Osteocyte (in vitro differentiated cells): ENCODE results near the gene FAM83B. TPM values are rescaled to one million over a fixed set of nuclear protein-coding genes. Genes with fewer than 3 reads are reported as not detected.
"Not testable (repeated sequence)": the region's sequence is repeated elsewhere in the genome, so short reads cannot be mapped to it uniquely, and the experiment has no call there.

Source experiments
- DNase-seq: peaks from one replicate; pipeline ENCODE4 v3.0.0; 2021; ENCODE audit warnings: mixed read lengths; ENCODE audit not compliant: unreplicated experiment; ENCODE audit errors: extremely low spot score
- H3K27ac Mint-ChIP-seq: one replicate; pipeline ENCODE4 v1.8.0; 2021; ENCODE audit warnings: mild to moderate bottlenecking, mixed read lengths; ENCODE audit not compliant: unreplicated experiment
- H3K27me3 Mint-ChIP-seq: one replicate; pipeline ENCODE4 v1.8.0; 2021; ENCODE audit warnings: mixed read lengths; ENCODE audit not compliant: unreplicated experiment
- H3K36me3 Mint-ChIP-seq: one replicate; pipeline ENCODE4 v1.8.0; 2021; ENCODE audit warnings: mixed read lengths; ENCODE audit not compliant: unreplicated experiment
- H3K4me1 Mint-ChIP-seq: one replicate; pipeline ENCODE4 v1.8.0; 2021; ENCODE audit warnings: mixed read lengths; ENCODE audit not compliant: unreplicated experiment
- H3K4me3 Mint-ChIP-seq: one replicate; pipeline ENCODE4 v1.8.0; 2021; ENCODE audit warnings: mild to moderate bottlenecking, moderate library complexity, mixed read lengths; ENCODE audit not compliant: unreplicated experiment
- H3K9me3 Mint-ChIP-seq: one replicate; pipeline ENCODE4 v1.8.0; 2021; ENCODE audit warnings: mixed read lengths; ENCODE audit not compliant: unreplicated experiment
- long read RNA-seq: library from polyadenylated mRNA; unstranded; transcript quantifications from one replicate; pipeline ENCODE4 v2.0.0, GENCODE V29; 2021
- total RNA-seq: library from RNA; stranded (reverse); gene quantifications from 2 replicates; pipeline ENCODE4 v1.2.1, GENCODE V29; 2021
- TF ChIP-seq, protein P1 (sequence below): fragments of 200-600 bp; sonication (generic); IDR thresholded peaks from 2 replicates; pipeline ENCODE4 v1.5.0; 2021; ENCODE audit warnings: antibody characterized with exemption, mild to moderate bottlenecking, moderate library complexity

FAM83B gene, protein sequence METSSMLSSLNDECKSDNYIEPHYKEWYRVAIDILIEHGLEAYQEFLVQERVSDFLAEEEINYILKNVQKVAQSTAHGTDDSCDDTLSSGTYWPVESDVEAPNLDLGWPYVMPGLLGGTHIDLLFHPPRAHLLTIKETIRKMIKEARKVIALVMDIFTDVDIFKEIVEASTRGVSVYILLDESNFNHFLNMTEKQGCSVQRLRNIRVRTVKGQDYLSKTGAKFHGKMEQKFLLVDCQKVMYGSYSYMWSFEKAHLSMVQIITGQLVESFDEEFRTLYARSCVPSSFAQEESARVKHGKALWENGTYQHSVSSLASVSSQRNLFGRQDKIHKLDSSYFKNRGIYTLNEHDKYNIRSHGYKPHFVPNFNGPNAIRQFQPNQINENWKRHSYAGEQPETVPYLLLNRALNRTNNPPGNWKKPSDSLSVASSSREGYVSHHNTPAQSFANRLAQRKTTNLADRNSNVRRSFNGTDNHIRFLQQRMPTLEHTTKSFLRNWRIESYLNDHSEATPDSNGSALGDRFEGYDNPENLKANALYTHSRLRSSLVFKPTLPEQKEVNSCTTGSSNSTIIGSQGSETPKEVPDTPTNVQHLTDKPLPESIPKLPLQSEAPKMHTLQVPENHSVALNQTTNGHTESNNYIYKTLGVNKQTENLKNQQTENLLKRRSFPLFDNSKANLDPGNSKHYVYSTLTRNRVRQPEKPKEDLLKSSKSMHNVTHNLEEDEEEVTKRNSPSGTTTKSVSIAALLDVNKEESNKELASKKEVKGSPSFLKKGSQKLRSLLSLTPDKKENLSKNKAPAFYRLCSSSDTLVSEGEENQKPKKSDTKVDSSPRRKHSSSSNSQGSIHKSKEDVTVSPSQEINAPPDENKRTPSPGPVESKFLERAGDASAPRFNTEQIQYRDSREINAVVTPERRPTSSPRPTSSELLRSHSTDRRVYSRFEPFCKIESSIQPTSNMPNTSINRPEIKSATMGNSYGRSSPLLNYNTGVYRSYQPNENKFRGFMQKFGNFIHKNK
- 0.26 and 0.64 TPM in 2 replicates for total RNA-seq
- long read RNA-seq = 0 reads

DNA sequence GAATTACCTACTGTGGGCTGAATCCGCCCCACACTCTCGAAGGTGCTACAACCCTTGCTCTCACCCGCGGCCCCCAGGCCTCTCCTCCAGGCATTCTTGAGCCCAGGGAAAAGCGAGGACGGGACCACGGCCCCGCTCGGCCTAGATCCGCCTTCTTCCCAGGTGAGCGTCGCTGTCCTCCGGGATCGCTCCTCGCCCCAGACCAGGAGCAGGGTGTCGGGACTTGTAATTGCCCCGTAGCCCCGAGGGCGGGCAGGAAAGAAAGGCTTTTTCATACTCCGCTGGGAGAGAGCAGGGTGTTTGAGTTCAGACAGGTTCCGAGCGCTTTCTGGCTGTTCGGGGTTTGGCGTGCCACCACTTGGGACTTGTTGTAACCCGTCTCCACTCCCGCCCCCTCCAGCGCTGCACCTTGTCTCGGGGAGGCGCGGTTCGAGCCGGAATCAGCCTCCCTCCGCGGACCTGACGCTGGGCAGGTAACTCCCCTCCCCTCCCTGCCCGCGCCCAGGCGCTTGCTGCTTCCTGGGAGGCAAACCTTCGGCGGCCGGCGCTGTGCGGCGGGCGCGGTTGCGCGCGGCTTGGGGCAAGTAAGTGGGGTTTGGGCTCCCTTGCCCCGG is at the start of gene FAM83B:
FAM83B (plus strand) TSS at position 529 of the 614 bp plus-strand sequence. CDS start 23,476 bp downstream, outside the sequence.
- no peak for DNase-seq
- Mint-ChIP-seq H3K27ac (no peak within 1 kb of the TSS), H3K9me3 (no peaks in the 10 kb centered on the region), H3K4me3 (peak within 1 kb of the TSS; percentile 83), H3K27me3 (peaks cover 37% of the 10 kb centered on the region), H3K4me1 (peaks cover 16% of the 10 kb centered on the region), H3K36me3 (peaks cover 2% of the 10 kb centered on the region)
- TF ChIP-seq, protein P1, sequence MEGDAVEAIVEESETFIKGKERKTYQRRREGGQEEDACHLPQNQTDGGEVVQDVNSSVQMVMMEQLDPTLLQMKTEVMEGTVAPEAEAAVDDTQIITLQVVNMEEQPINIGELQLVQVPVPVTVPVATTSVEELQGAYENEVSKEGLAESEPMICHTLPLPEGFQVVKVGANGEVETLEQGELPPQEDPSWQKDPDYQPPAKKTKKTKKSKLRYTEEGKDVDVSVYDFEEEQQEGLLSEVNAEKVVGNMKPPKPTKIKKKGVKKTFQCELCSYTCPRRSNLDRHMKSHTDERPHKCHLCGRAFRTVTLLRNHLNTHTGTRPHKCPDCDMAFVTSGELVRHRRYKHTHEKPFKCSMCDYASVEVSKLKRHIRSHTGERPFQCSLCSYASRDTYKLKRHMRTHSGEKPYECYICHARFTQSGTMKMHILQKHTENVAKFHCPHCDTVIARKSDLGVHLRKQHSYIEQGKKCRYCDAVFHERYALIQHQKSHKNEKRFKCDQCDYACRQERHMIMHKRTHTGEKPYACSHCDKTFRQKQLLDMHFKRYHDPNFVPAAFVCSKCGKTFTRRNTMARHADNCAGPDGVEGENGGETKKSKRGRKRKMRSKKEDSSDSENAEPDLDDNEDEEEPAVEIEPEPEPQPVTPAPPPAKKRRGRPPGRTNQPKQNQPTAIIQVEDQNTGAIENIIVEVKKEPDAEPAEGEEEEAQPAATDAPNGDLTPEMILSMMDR = no peak

DNA sequence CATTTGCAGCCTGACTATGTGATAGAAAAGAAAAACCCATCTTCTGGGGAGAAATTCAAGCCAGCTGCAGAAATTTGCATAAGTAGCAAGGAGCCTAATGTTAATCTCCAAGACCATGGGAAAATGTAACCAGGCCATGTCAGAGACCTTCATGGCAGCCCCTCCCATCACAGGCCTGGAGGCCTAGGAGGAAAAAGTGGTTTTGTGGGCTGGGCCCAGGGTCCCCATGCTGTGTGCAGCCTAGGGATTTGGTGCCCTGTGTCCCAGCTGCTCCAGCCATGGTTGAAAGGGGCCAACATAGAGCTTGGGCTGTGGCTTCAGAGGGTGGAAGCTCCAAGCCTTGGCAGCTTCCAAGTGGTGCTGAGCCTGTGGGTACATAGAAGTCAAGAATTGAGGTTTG is 49.7 kb upstream of the FAM83B start:
- H3K9me3 Mint-ChIP-seq = peaks cover 13% of the 10 kb centered on the region
- DNase-seq, H3K27ac Mint-ChIP-seq, H3K4me3 Mint-ChIP-seq, H3K4me1 Mint-ChIP-seq, H3K27me3 Mint-ChIP-seq, H3K36me3 Mint-ChIP-seq: not testable (repeated sequence)

DNA sequence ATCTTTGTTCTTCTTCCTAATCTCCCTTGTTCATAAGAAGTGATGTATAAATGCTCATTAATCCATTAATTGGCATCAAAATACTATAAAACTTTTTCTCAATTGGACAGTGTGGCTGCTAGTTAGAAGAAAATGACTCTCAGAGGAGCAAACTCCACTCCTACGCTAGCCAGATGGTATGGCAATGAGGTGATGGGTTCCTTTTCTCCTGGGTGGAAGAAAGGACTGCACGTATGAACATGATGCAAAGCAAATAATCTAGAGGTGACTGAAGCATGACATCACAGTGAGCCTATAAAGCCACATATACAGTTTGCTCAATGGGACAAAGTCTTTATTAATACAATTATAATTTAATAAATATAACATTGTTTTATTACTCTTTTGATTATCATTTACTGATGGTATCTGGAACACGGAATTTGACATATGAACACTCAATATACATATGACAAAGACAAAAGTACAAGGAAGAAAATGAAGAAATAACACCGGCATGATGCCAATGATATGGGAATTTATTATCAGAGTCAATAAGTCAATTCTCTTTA is 46.4 kb upstream of the FAM83B start:
- Mint-ChIP-seq H3K4me1 (peaks cover 23% of the 10 kb centered on the region), H3K9me3 (peaks cover 13% of the 10 kb centered on the region), H3K27ac (no peak overlapping the region), H3K27me3 (no peaks in the 10 kb centered on the region), H3K36me3 (no peaks in the 10 kb centered on the region), H3K4me3 (no peak overlapping the region)
- DNase-seq = no peak
- TF ChIP-seq, protein P1 = no peak

DNA sequence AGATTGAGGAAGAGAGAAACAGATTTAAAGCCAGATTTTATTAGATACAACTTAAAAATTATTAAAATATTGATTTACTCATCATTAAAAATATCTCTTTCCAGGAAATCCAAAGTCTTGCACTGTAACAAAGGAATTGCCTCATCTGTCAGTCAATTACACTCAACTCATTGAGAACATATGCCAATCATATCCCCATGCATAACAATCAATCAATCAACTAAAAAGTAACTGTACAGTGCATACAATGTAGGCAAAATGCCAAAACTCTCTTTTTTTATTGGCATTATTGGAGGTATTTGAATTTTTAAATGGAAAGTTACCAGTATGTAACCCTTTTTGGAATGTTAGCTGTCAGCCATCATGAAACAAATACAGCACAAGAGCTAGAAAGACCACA is 45.3 kb upstream of the FAM83B start:
- no peak overlapping the region for H3K27ac Mint-ChIP-seq
- no peak overlapping the region for H3K4me3 Mint-ChIP-seq
- TF ChIP-seq, protein P1 = no peak
- DNase-seq = no peak
- H3K4me1 Mint-ChIP-seq = peaks cover 33% of the 10 kb centered on the region
- H3K9me3 Mint-ChIP-seq = peaks cover 5% of the 10 kb centered on the region
- no peaks in the 10 kb centered on the region for H3K27me3 Mint-ChIP-seq
- no peaks in the 10 kb centered on the region for H3K36me3 Mint-ChIP-seq

DNA sequence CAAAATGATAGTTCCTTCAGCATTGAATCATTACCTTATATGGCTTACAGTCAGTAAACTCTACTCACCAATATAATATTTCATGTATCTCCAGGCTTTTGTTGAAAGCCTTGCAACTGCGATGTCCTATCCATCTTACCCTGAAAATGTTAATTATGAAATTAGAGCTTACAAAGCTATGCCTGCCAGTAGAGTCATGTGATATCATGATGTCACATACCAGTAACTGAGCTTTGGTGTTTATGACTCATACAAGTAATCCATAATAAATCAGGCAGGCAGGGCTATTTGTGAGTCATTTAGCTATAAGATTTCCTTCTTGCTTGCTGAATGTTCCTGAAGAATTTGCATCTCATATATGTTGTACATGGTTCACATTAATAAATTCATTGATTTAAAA is 44.9 kb upstream of the FAM83B start:
- Mint-ChIP-seq H3K36me3 (no peaks in the 10 kb centered on the region), H3K4me3 (no peak overlapping the region), H3K27ac (no peak overlapping the region), H3K4me1 (peaks cover 35% of the 10 kb centered on the region), H3K9me3 (peaks cover under 1% of the 10 kb centered on the region), H3K27me3 (no peaks in the 10 kb centered on the region)
- TF ChIP-seq, protein P1 = no peak
- no peak for DNase-seq
